Spinal cord (tissue), 10 donors: Measurements from ENCODE around the gene SLC6A12. TPM values are rescaled to one million over a fixed set of nuclear protein-coding genes. Genes with fewer than 3 reads are reported as not detected.

ENCODE experiments used
- DNase-seq, 6 donors: peaks; one replicate each; pipeline versions ENCODE4 v3.0.0 to v3.0.0-alpha.2; 2013 to 2015; ENCODE audit warnings: low spot score in 6 of 6, low read depth in 4 of 6
- H3K27ac ChIP-seq: one replicate; pipeline ENCODE4 v1.5.1; 2013; ENCODE audit warnings: low read depth, low read length, control low read depth
- H3K27me3 ChIP-seq: one replicate; pipeline ENCODE4 v1.6.1; 2013; ENCODE audit warnings: low read length; ENCODE audit not compliant: control insufficient read depth, insufficient read depth
- H3K36me3 ChIP-seq: one replicate; pipeline ENCODE4 v1.6.1; 2013; ENCODE audit warnings: low read length; ENCODE audit not compliant: control insufficient read depth, insufficient read depth
- H3K4me1 ChIP-seq: one replicate; pipeline ENCODE4 v1.6.1; 2013; ENCODE audit warnings: low read length; ENCODE audit not compliant: control insufficient read depth, insufficient read depth
- H3K4me3 ChIP-seq: one replicate; pipeline ENCODE4 v1.5.1; 2013; ENCODE audit warnings: low read depth, low read length, control low read depth
- H3K9me3 ChIP-seq: one replicate; pipeline ENCODE4 v1.6.1; 2013; ENCODE audit warnings: low read length; ENCODE audit not compliant: control insufficient read depth, insufficient read depth
- WGBS: methylation state at CpG from one replicate; pipeline ENCODE4 v1.1.5; 2013; ENCODE audit warnings: missing lambda C conversion rate; ENCODE audit not compliant: insufficient coverage; 5-methylcytosine and 5-hydroxymethylcytosine counted together
- polyA plus RNA-seq, 2 donors: library from polyadenylated mRNA; unstranded; fragments of 120-200 nt; gene quantifications; one replicate each; pipeline ENCODE4 v1.2.1, GENCODE V29; 2013; ENCODE audit not compliant: insufficient read length in 2 of 2
- total RNA-seq, 2 donors: library from RNA; depleted of rRNA in 1 of 2; stranded (reverse); fragments of 120-200 nt in 1 of 2; fragments of >200 nt in 1 of 2; gene quantifications; one replicate each; pipeline versions ENCODE4 v1.2.3 to v1.2.4, GENCODE V29; 2013 to 2014
- donor health status: healthy.

The SLC6A12 gene
- total and polyA plus RNA-seq, 4 donors = 17.6 to 91.0 (median 45.3) TPM

DNA sequence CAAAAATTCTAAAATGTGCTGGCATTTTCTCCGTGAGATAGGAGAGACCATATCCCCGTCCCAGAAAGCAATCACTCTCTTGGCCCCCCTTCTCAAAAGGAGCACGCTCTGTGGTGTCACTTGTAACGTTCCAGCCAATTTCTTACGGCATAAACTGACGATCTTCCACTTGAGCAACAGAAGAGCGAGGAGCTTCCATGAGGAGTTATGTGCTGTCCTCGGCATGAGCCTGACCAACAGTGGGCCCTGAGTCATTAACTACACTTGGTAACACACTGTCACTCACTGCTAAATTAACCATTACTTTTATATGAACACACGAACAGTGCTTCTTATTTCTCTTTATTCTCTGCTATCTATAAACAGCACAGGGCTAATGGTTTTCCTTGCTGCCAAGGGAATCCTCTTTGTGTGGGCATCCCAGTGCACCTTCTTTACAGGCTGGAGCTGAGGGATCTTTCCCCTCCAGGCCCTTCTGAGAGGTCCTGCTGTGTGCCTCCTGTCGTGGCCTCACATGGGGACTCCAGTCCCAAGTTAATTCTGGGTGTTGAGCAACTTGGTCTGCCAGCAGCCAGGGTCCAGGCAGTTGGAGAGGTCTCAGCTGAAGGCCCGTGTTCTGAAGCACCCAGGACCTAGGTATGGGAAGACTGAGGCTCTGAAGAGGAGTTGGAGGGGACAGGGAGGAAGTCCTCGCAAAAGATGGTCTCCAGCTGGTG, 39.3 kb upstream of the SLC6A12 start:
- Histone ChIP-seq H3K4me3 (no peak overlapping the region), H3K27ac (no peak overlapping the region), H3K9me3 (no peaks in the 10 kb centered on the region), H3K27me3 (peaks cover 4% of the 10 kb centered on the region), H3K36me3 (no peaks in the 10 kb centered on the region), H3K4me1 (no peaks in the 10 kb centered on the region)
- DNase-seq = peak in 1 of 6 donors; percentile 12
- 85% methylated on average over 12 of the region's 12 CpGs for WGBS

DNA sequence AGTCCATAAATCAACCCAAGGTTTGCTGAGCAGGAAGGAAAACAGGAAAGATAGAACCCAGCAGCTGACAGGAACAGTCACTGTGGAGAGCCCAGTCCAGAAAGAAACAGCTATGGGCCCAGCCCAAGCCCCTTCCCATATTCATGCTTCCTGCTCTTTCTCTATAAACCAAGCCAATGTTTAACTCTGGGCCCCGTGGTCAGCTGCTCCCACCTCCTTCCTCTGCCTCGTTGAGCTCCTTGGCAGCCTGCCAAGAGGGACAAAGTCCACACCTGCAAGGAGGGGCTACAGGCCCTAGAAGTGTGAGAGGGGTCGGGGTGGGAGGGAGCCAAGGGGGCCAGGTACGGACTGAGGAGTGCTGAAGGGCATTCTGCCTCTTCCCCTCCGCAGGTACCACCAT, 38.7 kb upstream of the SLC6A12 start:
- Histone ChIP-seq H3K4me3 (no peak overlapping the region), H3K36me3 (no peaks in the 10 kb centered on the region), H3K4me1 (no peaks in the 10 kb centered on the region), H3K27ac (no peak overlapping the region), H3K27me3 (peaks cover 2% of the 10 kb centered on the region), H3K9me3 (no peaks in the 10 kb centered on the region)
- no peak for DNase-seq
- WGBS = 20% methylated on average over 1 of the region's 5 CpGs

DNA sequence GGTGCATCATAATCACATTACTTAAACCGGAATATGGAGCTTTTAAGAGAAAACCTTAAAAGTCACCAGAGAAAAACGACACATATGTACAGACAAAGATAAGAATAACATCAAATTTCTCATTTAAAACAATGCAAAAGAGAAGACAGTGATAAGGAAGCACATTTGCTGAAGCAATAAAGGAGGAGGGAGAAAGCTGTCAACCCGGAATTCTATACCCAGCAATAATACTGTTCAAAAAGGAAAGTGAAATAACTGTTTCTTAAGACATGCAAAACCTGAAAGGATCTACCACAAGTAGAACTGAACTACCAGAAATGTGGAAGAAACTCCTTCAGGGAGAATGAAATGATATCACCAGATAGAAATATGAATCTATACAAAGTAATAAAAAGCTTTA, 33.3 kb upstream of the SLC6A12 start:
- Histone ChIP-seq H3K27me3 (no peaks in the 10 kb centered on the region), H3K4me3 (no peak overlapping the region), H3K4me1 (no peaks in the 10 kb centered on the region), H3K27ac (no peak overlapping the region), H3K9me3 (peaks cover 2% of the 10 kb centered on the region), H3K36me3 (no peaks in the 10 kb centered on the region)
- DNase-seq = no peak
- WGBS = no CpG with 5 or more reads among the region's 3 CpGs

DNA sequence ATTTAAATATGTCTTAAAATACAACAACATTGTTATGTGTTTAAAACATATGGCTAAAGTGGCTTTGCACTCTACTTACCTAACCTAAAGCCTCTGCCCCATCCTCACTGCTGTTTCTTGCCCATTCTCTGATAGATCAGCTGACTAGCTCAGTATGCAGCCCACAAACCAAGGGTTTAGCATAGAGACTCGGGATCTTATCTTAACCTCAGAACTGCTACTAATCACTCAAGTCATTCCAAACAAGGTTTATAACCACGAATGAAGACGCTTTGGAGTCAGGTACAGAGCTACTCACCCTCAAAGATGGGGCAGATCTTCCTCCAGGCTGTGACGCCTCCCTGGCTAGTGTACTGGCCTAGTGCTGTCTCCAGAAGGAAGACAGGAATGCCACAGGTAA, 29.4 kb upstream of the SLC6A12 start:
- Histone ChIP-seq H3K27me3 (no peaks in the 10 kb centered on the region), H3K9me3 (peaks cover 2% of the 10 kb centered on the region), H3K4me3 (no peak overlapping the region), H3K4me1 (no peaks in the 10 kb centered on the region), H3K36me3 (no peaks in the 10 kb centered on the region), H3K27ac (no peak overlapping the region)
- 86% methylated on average over 4 of the region's 4 CpGs for WGBS
- no peak for DNase-seq

DNA sequence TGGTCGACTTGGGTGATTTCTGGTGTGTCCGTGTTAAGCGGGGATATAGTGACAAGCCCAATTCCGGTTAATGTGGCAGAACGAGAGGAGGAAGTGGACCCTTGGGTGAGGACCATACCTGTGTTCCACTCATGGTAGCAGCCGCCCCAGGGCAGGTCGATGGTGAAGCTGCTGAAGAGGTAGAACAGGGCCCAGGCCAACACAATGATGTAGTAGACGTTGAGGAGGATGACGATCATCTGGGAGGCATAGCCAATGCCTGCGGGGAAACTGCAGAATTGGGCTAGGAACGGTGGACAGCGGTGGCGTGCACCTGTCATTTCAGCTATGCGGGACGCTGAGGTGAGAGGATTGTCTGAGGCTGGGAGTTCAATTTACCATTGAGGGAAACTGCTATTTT, 28.5 kb upstream of the SLC6A12 start:
- no peak overlapping the region for H3K27ac ChIP-seq
- H3K4me1 ChIP-seq = no peaks in the 10 kb centered on the region
- H3K36me3 ChIP-seq = no peaks in the 10 kb centered on the region
- DNase-seq = no peak
- peaks cover 2% of the 10 kb centered on the region for H3K9me3 ChIP-seq
- no peak overlapping the region for H3K4me3 ChIP-seq
- H3K27me3 ChIP-seq = no peaks in the 10 kb centered on the region
- WGBS = 93% methylated on average over 12 of the region's 15 CpGs

DNA sequence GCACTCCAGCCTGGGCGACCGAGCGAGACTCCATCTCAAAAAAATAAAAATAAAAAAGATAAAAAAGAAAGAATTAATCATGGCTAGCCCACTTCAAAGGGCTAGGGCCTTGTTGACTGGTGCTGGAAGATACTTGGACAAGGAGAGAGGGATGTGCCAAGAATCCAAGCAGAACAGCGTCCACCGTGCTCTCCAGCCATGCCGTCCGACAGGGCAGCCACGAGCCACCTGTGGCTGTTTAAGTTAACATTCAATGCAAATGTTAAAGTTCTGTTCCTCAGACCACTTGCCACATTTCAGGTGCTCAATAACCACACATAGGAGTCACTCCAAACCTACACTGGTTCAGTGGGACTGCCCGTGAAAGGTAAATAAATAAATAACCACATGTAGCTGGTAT, 27.3 kb upstream of the SLC6A12 start:
- no peak overlapping the region for H3K27ac ChIP-seq

DNA sequence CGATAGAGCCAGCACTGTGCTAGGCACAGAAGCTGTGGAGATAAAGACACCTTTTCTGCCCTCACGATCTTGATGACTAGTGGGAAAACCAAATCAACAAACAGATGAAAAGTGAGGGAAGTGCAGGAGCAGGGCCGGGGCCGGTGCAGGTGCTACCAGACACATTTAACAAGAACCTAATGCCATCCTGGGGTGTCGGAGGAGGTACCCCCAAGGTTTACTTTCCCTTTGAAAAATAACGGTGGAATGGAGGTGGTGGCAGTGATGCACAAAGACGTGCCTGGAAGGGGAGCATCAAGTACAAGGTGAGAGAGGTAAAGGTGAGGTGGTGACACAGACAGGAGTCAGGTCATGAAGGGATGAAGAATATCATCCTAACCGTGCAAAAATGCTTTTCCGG, 26.6 kb upstream of the SLC6A12 start:
- DNase-seq = no peak

More for the DNA sequence above, 27.3 kb upstream of the SLC6A12 start:
- Histone ChIP-seq H3K36me3 (no peaks in the 10 kb centered on the region), H3K27me3 (no peaks in the 10 kb centered on the region), H3K4me1 (no peaks in the 10 kb centered on the region), H3K9me3 (no peaks in the 10 kb centered on the region), H3K4me3 (no peak overlapping the region)
- no peak for DNase-seq
- 97% methylated on average over 5 of the region's 9 CpGs for WGBS

DNA sequence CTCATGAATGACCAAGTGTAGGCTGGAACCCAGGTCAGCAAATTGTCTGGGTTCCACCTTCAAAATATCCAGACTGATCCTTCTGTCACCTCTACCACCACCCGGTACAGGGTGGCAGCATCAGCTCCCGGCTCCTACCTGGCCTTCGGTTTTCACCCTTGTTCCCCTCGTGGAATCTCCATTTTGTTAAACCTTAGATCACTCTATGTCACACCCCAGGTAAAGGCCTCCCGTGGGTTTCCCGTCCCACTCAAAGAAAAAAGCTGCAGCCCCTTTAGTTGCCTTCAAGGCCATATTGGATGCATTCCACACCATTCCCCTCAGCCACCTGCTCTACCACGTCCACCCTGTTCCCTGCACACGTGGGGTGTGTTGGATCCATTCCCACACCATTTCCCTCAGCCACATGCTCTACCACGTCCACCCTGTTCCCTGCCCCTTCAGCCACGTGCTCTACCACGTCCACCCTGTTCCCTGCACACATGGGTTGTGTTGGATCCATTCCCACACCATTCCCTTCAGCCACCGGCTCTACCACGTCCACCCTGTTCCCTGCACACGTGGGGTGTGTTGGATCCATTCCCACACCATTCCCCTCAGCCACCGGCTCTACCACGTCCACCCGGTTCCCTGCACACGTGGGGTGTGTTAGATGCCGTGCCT, 24.9 kb upstream of the SLC6A12 start:
- Histone ChIP-seq H3K36me3 (no peaks in the 10 kb centered on the region), H3K9me3 (no peaks in the 10 kb centered on the region), H3K4me1 (no peaks in the 10 kb centered on the region), H3K27me3 (no peaks in the 10 kb centered on the region), H3K4me3 (no peak overlapping the region), H3K27ac (no peak overlapping the region)
- no peak for DNase-seq
- WGBS = 83% methylated on average over 19 of the region's 19 CpGs

More for the DNA sequence above, 26.6 kb upstream of the SLC6A12 start:
- no peaks in the 10 kb centered on the region for H3K36me3 ChIP-seq
- H3K27ac ChIP-seq = no peak overlapping the region
- H3K9me3 ChIP-seq = no peaks in the 10 kb centered on the region
- no peaks in the 10 kb centered on the region for H3K27me3 ChIP-seq
- 94% methylated on average over 5 of the region's 9 CpGs for WGBS
- no peak overlapping the region for H3K4me3 ChIP-seq
- H3K4me1 ChIP-seq = no peaks in the 10 kb centered on the region

DNA sequence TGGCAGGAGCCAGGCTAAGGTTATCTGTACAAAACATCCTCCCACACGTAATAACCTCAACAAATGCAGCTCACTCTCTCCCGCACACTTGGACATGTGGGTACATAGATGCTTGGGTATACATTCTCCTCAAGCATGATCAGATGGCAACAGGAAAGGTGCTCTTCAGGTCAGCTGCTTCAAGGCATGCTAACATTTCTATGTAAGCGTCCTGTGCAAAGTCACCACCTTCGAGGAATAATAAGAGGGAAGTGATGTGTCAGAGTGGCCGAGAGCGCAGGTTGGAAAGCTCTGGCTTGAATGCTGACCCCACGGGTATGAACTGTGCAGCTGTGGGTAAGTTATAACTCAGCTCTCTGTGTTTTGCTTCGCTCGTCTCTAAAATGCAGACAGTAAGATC, 24.2 kb upstream of the SLC6A12 start:
- no peak for DNase-seq
- H3K27me3 ChIP-seq = no peaks in the 10 kb centered on the region

More for the DNA sequence above, 24.2 kb upstream of the SLC6A12 start:
- Histone ChIP-seq H3K36me3 (no peaks in the 10 kb centered on the region), H3K27ac (no peak overlapping the region), H3K4me1 (peaks cover 4% of the 10 kb centered on the region), H3K4me3 (no peak overlapping the region), H3K9me3 (no peaks in the 10 kb centered on the region)
- 93% methylated on average over 8 of the region's 9 CpGs for WGBS
